Kidney (tissue), 14 donors: Measurements from ENCODE around the gene TPRG1. TPM values are rescaled to one million over a fixed set of nuclear protein-coding genes. Genes with fewer than 3 reads are reported as not detected.

Experiments
- DNase-seq, 5 donors: peaks; one replicate each; pipeline ENCODE4 v3.0.0-alpha.2; 2013 to 2020
- FAIRE-seq: peaks from 2 replicates; lab custom pipeline; 2012; peaks lifted over from hg19 to GRCh38; lab: Jason Lieb, UNC
- H3K27ac ChIP-seq, 2 donors: one replicate each; pipeline ENCODE4 v1.7.0; 2013; ENCODE audit warnings: low read depth in 2 of 2, low read length in 2 of 2, inconsistent platforms in 1 of 2
- H3K27me3 ChIP-seq: one replicate; pipeline ENCODE4 v1.7.1; 2013; ENCODE audit warnings: low read length, inconsistent platforms; ENCODE audit not compliant: control insufficient read depth, insufficient read depth
- H3K36me3 ChIP-seq, 3 donors: one replicate each; pipeline versions ENCODE4 v1.7.0 to v1.7.1; 2013; ENCODE audit warnings: low read length in 3 of 3, control low read depth in 1 of 3, inconsistent platforms in 1 of 3; ENCODE audit not compliant: insufficient read depth in 3 of 3, control insufficient read depth in 2 of 3
- H3K4me1 ChIP-seq, 3 donors: one replicate each; pipeline versions ENCODE4 v1.7.0 to v1.7.1; 2013; ENCODE audit warnings: low read length in 3 of 3, inconsistent platforms in 1 of 3, low read depth in 1 of 3; ENCODE audit not compliant: control insufficient read depth in 2 of 3, insufficient read depth in 2 of 3
- H3K4me3 ChIP-seq, 3 donors: one replicate each; pipeline versions ENCODE4 v1.7.0 to v1.8.1; 2013; ENCODE audit warnings: low read length in 3 of 3, control low read depth in 1 of 3, inconsistent platforms in 1 of 3
- H3K9ac ChIP-seq, 3 donors: one replicate each; pipeline versions ENCODE4 v1.7.0 to v1.7.1; 2013; ENCODE audit warnings: low read length in 3 of 3, control low read depth in 1 of 3, inconsistent platforms in 1 of 3
- H3K9me3 ChIP-seq, 3 donors: one replicate each; pipeline versions ENCODE4 v1.7.0 to v1.7.1; 2013; ENCODE audit warnings: low read length in 3 of 3, control low read depth in 1 of 3, inconsistent platforms in 1 of 3; ENCODE audit not compliant: control insufficient read depth in 2 of 3, insufficient read depth in 1 of 3
- CTCF ChIP-seq: IDR thresholded peaks from 3 replicates; pipeline ENCODE4 v1.5.1; 2012; ENCODE audit warnings: mild to moderate bottlenecking, moderate library complexity, borderline replicate concordance; ENCODE audit not compliant: insufficient read depth; ENCODE audit errors: extremely low read depth
- intact Hi-C: fragments of 100-400 bp; cut with DNase I; formaldehyde crosslinking; loops from one replicate; pipeline ENCODE4 v1.11.1; 2022
- polyA plus RNA-seq: library from polyadenylated mRNA; stranded (reverse); fragments of 350-450 nt; fragmentation: Illumina TruSeq; extraction: RNeasy Lipid Tissue Mini Kit (QIAGEN cat#74804); gene quantifications from one replicate; pipeline ENCODE4 v1.2.3, GENCODE V29; 2014; ENCODE audit warnings: low read depth, low replicate concordance; ENCODE audit not compliant: insufficient read depth
- total RNA-seq: library from RNA; stranded (reverse); fragmentation: NEBNext Ultra II Directional; extraction: Animal tissue kit (Norgen Biotek cat#: 25700); gene quantifications from one replicate; pipeline ENCODE4 v1.2.1, GENCODE V29; 2021
- donor health status: control.
- donor health status: control.
- donor health status: control.
- donor health status: control.
- donor health status: control.
- donor health status: DM: yes; HTN: yes; CAD: no.
- donor health status: Normal renal cell carcinoma (clear cell type).

Gene TPRG1
- total and polyA plus RNA-seq, 2 donors from 2014 or later, result 0.37 to 2.7 TPM

DNA sequence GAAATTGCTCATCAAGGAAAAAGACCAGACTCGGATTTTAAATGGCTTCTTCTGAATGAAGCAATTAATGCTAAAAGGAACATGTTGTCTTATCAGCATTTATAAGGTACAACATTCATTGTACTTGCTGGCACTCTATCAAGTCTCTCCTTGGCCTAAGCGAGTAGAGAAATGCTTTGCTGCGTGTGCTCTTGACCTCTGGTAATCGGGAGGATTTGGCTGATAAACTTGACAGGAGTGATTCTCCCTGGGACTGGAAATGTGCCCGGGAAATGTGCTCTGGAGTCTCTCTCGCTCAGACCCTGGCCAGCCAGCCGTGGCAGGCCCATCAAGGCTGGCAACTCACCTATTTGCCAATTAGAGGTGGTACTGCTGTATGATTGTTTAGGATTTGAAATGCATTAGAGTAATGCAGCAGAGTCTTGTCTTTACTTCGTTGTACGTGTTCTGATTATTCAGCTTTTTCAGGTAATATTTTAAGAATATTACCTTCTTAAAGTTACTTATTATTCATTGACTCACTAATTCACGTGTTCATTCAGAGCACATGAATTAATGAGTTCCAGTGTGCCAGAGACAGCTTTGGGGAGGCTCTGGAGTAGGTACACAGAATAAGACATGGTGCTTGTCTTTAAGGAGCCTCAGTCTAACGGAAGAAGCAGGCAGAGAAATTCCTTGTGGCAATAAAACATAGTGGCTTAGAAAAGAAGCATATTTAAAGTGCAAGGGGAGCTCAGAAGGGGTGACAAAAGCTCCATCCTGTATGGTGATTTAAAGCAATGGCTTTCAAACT lies 48.0 kb upstream of the TPRG1 start:
- no peak for TF ChIP-seq CTCF
- intact Hi-C loops, result no loop called here
- H3K4me3 ChIP-seq, result peak overlapping the region in 1 of 3 donors; percentile 10
- H3K9me3 ChIP-seq, result no peaks in the 10 kb centered on the region
- DNase-seq (peak in 2 of 5 donors; percentile 44 to 45), FAIRE-seq (no peak)
- peaks cover 0 to 9% (median 3%) of the 10 kb centered on the region in 3 donors for H3K4me1 ChIP-seq
- no peaks in the 10 kb centered on the region for H3K27me3 ChIP-seq
- peak overlapping the region in 1 of 2 donors; percentile 25 for H3K27ac ChIP-seq
- no peak overlapping the region for H3K9ac ChIP-seq
- no peaks in the 10 kb centered on the region for H3K36me3 ChIP-seq

DNA sequence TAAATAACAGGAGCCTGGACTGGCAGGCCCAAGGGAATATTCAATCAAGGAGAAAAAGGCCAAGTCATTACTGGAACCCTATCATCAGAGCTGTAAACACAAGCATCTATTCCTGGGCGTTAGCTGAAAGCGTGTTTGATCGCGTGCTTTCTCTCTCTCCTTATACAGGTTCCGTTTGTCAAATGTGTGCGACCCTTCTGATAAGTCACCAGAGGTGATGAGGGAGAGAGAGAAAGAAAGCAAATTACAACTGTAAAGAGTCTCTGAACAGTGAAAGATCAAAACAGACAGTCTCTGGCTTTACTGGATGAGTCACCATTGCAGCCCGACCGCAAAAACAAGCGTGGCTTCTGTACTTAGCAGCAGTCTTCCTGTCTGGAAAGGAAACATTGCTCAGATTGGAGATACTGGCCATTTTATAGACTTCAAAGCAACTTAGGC lies 39.5 kb upstream of the TPRG1 start:
- H3K9me3 ChIP-seq, result no peaks in the 10 kb centered on the region
- TF ChIP-seq CTCF, result no peak
- FAIRE-seq (no peak), DNase-seq (peak in 1 of 5 donors; percentile 75)
- no peak overlapping the region for H3K27ac ChIP-seq
- intact Hi-C loops, result no loop called here
- no peaks in the 10 kb centered on the region for H3K36me3 ChIP-seq
- H3K4me1 ChIP-seq, result no peaks in the 10 kb centered on the region
- H3K4me3 ChIP-seq, result no peak overlapping the region
- no peak overlapping the region for H3K9ac ChIP-seq
- no peaks in the 10 kb centered on the region for H3K27me3 ChIP-seq

DNA sequence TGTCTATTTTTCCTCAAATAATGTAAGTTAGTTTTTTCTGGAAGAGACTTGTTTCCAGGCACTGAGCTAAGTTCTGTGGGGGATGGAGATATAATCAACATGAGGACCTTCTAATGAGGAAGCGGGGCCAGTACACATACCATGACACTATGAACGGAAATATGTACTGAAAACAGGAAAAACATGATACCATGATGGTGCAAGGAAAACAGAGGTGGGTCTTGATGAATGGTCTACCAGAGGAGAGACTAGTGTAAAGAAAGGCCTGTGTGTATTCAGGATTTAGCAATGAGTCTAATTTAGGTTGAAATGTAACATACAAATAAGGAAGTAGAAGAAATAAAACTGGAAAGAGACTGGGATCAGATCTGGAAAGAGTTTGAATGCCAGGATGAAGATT lies 38.9 kb upstream of the TPRG1 start:
- H3K36me3 ChIP-seq, result no peaks in the 10 kb centered on the region
- no peak overlapping the region for H3K27ac ChIP-seq
- no peak overlapping the region for H3K9ac ChIP-seq
- intact Hi-C loops, result no loop called here
- H3K4me3 ChIP-seq, result no peak overlapping the region
- no peak for FAIRE-seq
- no peaks in the 10 kb centered on the region for H3K27me3 ChIP-seq
- H3K4me1 ChIP-seq, result no peaks in the 10 kb centered on the region
- DNase-seq, result no peak
- H3K9me3 ChIP-seq, result no peaks in the 10 kb centered on the region
- no peak for TF ChIP-seq CTCF
